Measurements from ENCODE around the gene POR.
"Not testable (repeated sequence)": the region's sequence is repeated elsewhere in the genome, so short reads cannot be mapped to it uniquely, and the experiment has no call there.

Gene POR

GRCh38 chr7:75992083-75992755 lies 77.3 kb downstream of the POR start:
- no peak for DNase-seq (ENCODE audit: low read depth)

- DNase-seq (ENCODE audit: low read depth): no peak
Observed at GRCh38 chr7:75993689-75994387, 78.9 kb downstream of the POR start.

GRCh38 chr7:75994388-75995051 lies 79.6 kb downstream of the POR start, which contains the start of gene TMEM120A:
TMEM120A (minus strand) TSS chr7:75994595; CDS start chr7:75994570, 25 bp downstream.
- DNase-seq (ENCODE audit: low read depth): peak; percentile 91

GRCh38 chr7:75995052-75995471 lies 80.1 kb downstream of the POR start:
- no peak for DNase-seq (ENCODE audit: low read depth)

- no peak for DNase-seq (ENCODE audit: low read depth)
Observed at GRCh38 chr7:75995996-75996395, 81.0 kb downstream of the POR start.

- no peak for DNase-seq (ENCODE audit: low read depth)
Observed at GRCh38 chr7:75996476-75996875, 81.5 kb downstream of the POR start.

GRCh38 chr7:75998038-75998437 lies 83.1 kb downstream of the POR start:
- DNase-seq (ENCODE audit: low read depth): no peak

- DNase-seq (ENCODE audit: low read depth): no peak
Observed at GRCh38 chr7:76000566-76000965, 85.6 kb downstream of the POR start.

GRCh38 chr7:76002139-76002538 lies 87.2 kb downstream of the POR start:
- DNase-seq (ENCODE audit: low read depth): no peak

GRCh38 chr7:76002822-76003221 lies 87.9 kb downstream of the POR start:
- no peak for DNase-seq (ENCODE audit: low read depth)

GRCh38 chr7:76003351-76003750 lies 88.4 kb downstream of the POR start:
- DNase-seq (ENCODE audit: low read depth): no peak

- not testable (repeated sequence) for DNase-seq (ENCODE audit: low read depth)
Observed at GRCh38 chr7:76005004-76005403, 90.0 kb downstream of the POR start.

- DNase-seq (ENCODE audit: low read depth): no peak
Observed at GRCh38 chr7:76008156-76008687, 93.3 kb downstream of the POR start.

- no peak for DNase-seq (ENCODE audit: low read depth)
Observed at GRCh38 chr7:76009672-76010600, 95.0 kb downstream of the POR start.

- no peak for DNase-seq (ENCODE audit: low read depth)
Observed at GRCh38 chr7:76011442-76011861, 96.5 kb downstream of the POR start.

- no peak for DNase-seq (ENCODE audit: low read depth)
Observed at GRCh38 chr7:76016191-76016947, 101.4 kb downstream of the POR start.

- DNase-seq (ENCODE audit: low read depth): not testable (repeated sequence)
Observed at GRCh38 chr7:76018520-76018919, 103.6 kb downstream of the POR start.

GRCh38 chr7:76020031-76020714 lies 105.2 kb downstream of the POR start:
- DNase-seq (ENCODE audit: low read depth): peak; percentile 53

GRCh38 chr7:76022026-76022780 lies 107.2 kb downstream of the POR start:
- DNase-seq (ENCODE audit: low read depth): no peak

GRCh38 chr7:76023002-76023401 lies 108.0 kb downstream of the POR start:
- DNase-seq (ENCODE audit: low read depth): no peak
